ENCODE measurements around the gene IREB2. TPM values are rescaled to one million over a fixed set of nuclear protein-coding genes. Genes with fewer than 3 reads are reported as not detected.

The IREB2 gene
- polyA plus RNA-seq, 1 of the 3 experiments (the other 2 are of a cell fraction), result 9.5 TPM

- ChIA-PET CTCF (interaction anchor here (0.7 to 2.3 kb wide), 3 partner anchors 8 to 76 kb away, joined by 3 to 16 read pairs (median 3); no protein-coding TSS in a partner anchor), POLR2A (no interaction called here)
- H2AFZ ChIP-seq (ENCODE audit: low read depth), result no peak overlapping the region
- no peaks in the 10 kb centered on the region for H3K36me3 ChIP-seq (replicated peaks in 1 of 2; ENCODE audit: control insufficient read depth in 1 of 2, insufficient read depth in 2 of 2, low read length in 1 of 2)
- no peak for TF ChIP-seq ZBTB33 (IDR thresholded peaks at IDR 0.05; ENCODE audit: borderline replicate concordance, low read depth)
- TF ChIP-seq POLR2AphosphoS5 (IDR thresholded peaks at IDR 0.05; ENCODE audit: low read depth, low read length), result no peak
- TF ChIP-seq CHD2 (IDR thresholded peaks at IDR 0.05; ENCODE audit: low read length, partially characterized antibody), result no peak
- TF ChIP-seq USF1 (IDR thresholded peaks at IDR 0.05; ENCODE audit: borderline replicate concordance, low read depth), result no peak
- TF ChIP-seq MEF2A (IDR thresholded peaks at IDR 0.05; ENCODE audit: borderline replicate concordance, low read depth), result no peak
- no peak for TF ChIP-seq TEAD4 (IDR thresholded peaks at IDR 0.05; ENCODE audit: borderline replicate concordance, insufficient read depth)
- TF ChIP-seq SIN3A (IDR thresholded peaks at IDR 0.05; ENCODE audit: borderline replicate concordance, low read depth, low read length), result no peak
- no peak for TF ChIP-seq REST (IDR thresholded peaks at IDR 0.05; ENCODE audit: low read depth, low read length)
- WGBS (ENCODE audit: low lambda C conversion rate), result 84% methylated on average over 12 of the region's 12 CpGs
- peaks cover 0 to 28% of the 10 kb centered on the region in 2 experiments; a peak in 1 of 4 replicates for H3K4me1 ChIP-seq (ENCODE audit: control insufficient read depth in 1 of 2, insufficient read depth in 2 of 2, low read depth in 1 of 2, low read length in 1 of 2)
- H3K4me2 ChIP-seq, result no peak overlapping the region
- H3K9me2 ChIP-seq, result no peaks in the 10 kb centered on the region
- no peak overlapping the region for H3K4me3 ChIP-seq (ENCODE audit: low read depth in 2 of 2, low read length in 1 of 2)
- H3K9ac ChIP-seq, result no peak overlapping the region
- no peaks in the 10 kb centered on the region for H3K9me3 ChIP-seq
- no peak for DNase-seq
- no peaks in the 10 kb centered on the region for H4K20me1 ChIP-seq (ENCODE audit: insufficient read depth)
- H3K79me2 ChIP-seq (ENCODE audit: insufficient read depth), result no peaks in the 10 kb centered on the region
- H3F3A ChIP-seq (replicated peaks; ENCODE audit: insufficient read depth), result no peaks in the 10 kb centered on the region
- H3K27me3 ChIP-seq (ENCODE audit: insufficient read depth), result peaks cover 10% of the 10 kb centered on the region
- no peak overlapping the region for H3K27ac ChIP-seq (ENCODE audit: low read depth in 2 of 2, low read length in 1 of 2)
Measured at GRCh38 chr15:78388865-78389264, 49.2 kb upstream of the IREB2 start.

- Histone ChIP-seq H2AFZ (ENCODE audit: low read depth) (no peak overlapping the region), H4K20me1 (ENCODE audit: insufficient read depth) (no peaks in the 10 kb centered on the region), H3K9me3 (no peaks in the 10 kb centered on the region), H3K4me1 (ENCODE audit: control insufficient read depth in 1 of 2, insufficient read depth in 2 of 2, low read depth in 1 of 2, low read length in 1 of 2) (peaks cover 0 to 28% of the 10 kb centered on the region in 2 experiments; a peak in 1 of 4 replicates), H3K27me3 (ENCODE audit: insufficient read depth) (peaks cover 10% of the 10 kb centered on the region), H3K4me3 (ENCODE audit: low read depth in 2 of 2, low read length in 1 of 2) (no peak overlapping the region), H3K27ac (ENCODE audit: low read depth in 2 of 2, low read length in 1 of 2) (no peak overlapping the region), H3K79me2 (ENCODE audit: insufficient read depth) (no peaks in the 10 kb centered on the region), H3K9ac (no peak overlapping the region), H3K4me2 (no peak overlapping the region), H3K9me2 (no peaks in the 10 kb centered on the region), H3F3A (replicated peaks; ENCODE audit: insufficient read depth) (no peaks in the 10 kb centered on the region), H3K36me3 (replicated peaks in 1 of 2; ENCODE audit: control insufficient read depth in 1 of 2, insufficient read depth in 2 of 2, low read length in 1 of 2) (no peaks in the 10 kb centered on the region)
- POLR2A ChIA-PET, result no interaction called here
- CTCF ChIA-PET, result interaction anchor here (0.7 kb wide), 1 partner anchor 77 kb away, joined by 3 read pairs; no protein-coding TSS in a partner anchor
- no peak for DNase-seq
- WGBS (ENCODE audit: low lambda C conversion rate), result 73% methylated on average over 6 of the region's 7 CpGs
- no peak for TF ChIP-seq PBX3 (IDR thresholded peaks at IDR 0.05)
Measured at GRCh38 chr15:78389322-78389721, 48.7 kb upstream of the IREB2 start.

Data from SK-N-SH (cell line).